ENCODE results near the gene NPAS3.

GRCh38 chr14:33806905-33807304, 868.2 kb downstream of the NPAS3 start:
- TF ChIP-seq POLR2A (IDR thresholded peaks at IDR 0.05) (no peak), CTCF (IDR thresholded peaks at IDR 0.05) (no peak), POLR2AphosphoS5 (IDR thresholded peaks at IDR 0.05) (no peak)
